ENCODE measurements around the gene TBC1D19. TPM values are rescaled to one million over a fixed set of nuclear protein-coding genes. Genes with fewer than 3 reads are reported as not detected.

Gene TBC1D19
- total RNA-seq, 2 donors from 2014 or later = 11.7 to 12.5 TPM

GRCh38 chr4:26792639-26793038 is 208.8 kb downstream of the TBC1D19 start:
- no peak for DNase-seq (ENCODE audit: low spot score)
- intact Hi-C loops (cut with DNase I) = no loop called here

GRCh38 chr4:26793735-26794134 is 209.9 kb downstream of the TBC1D19 start:
- intact Hi-C loops (cut with DNase I) = no loop called here
- no peak for DNase-seq (ENCODE audit: low spot score)

GRCh38 chr4:26796081-26796480 is 212.2 kb downstream of the TBC1D19 start:
- intact Hi-C loops (cut with DNase I) = no loop called here
- DNase-seq (ENCODE audit: low spot score) = no peak

- intact Hi-C loops (cut with DNase I) = no loop called here
- no peak for DNase-seq (ENCODE audit: low spot score)
Observed at GRCh38 chr4:26802790-26803189, 218.9 kb downstream of the TBC1D19 start.

GRCh38 chr4:26803211-26803861 is 219.5 kb downstream of the TBC1D19 start:
- intact Hi-C loops (cut with DNase I) = no loop called here
- DNase-seq (ENCODE audit: low spot score) = no peak

- no peak for DNase-seq (ENCODE audit: low spot score)
- intact Hi-C loops (cut with DNase I) = no loop called here
Observed at GRCh38 chr4:26804451-26804850, 220.6 kb downstream of the TBC1D19 start.

- intact Hi-C loops (cut with DNase I) = no loop called here
- no peak for DNase-seq (ENCODE audit: low spot score)
Observed at GRCh38 chr4:26804925-26805324, 221.0 kb downstream of the TBC1D19 start.

Other genes with a start within 250 kb of the TBC1D19 start
- not detected for gene CCKAR, start 93.6 kb upstream of the TBC1D19 start, total RNA-seq

Measured in posterior vena cava (tissue), 2 donors.